SU-DHL-6 (cell line): ENCODE data around the gene TRAPPC5.

Experiments used
- H2AFZ ChIP-seq: fragments of 200-600 bp; sonication (generic); 2 replicates; pipeline ENCODE4 v1.6.1; 2014; ENCODE audit warnings: low read depth, mild to moderate bottlenecking, moderate library complexity, mixed read lengths, antibody characterized with exemption, low read length; ENCODE audit not compliant: severe bottlenecking
- H3F3A ChIP-seq: fragments of 200-600 bp; shearing (Covaris generic); 2 replicates; pipeline ENCODE4 v1.6.0; 2016; ENCODE audit warnings: antibody characterized with exemption, mild to moderate bottlenecking; ENCODE audit not compliant: insufficient read depth
- H3K27ac ChIP-seq: fragments of 200-600 bp; sonication (generic); 2 replicates; pipeline ENCODE4 v1.5.1; 2016; ENCODE audit warnings: low read depth, mild to moderate bottlenecking, low read length, moderate library complexity, mixed read lengths
- H3K27me3 ChIP-seq: fragments of 200-600 bp; sonication (generic), shearing (Covaris generic); 2 replicates; pipeline ENCODE4 v1.6.0; 2014; ENCODE audit warnings: mild to moderate bottlenecking, low read length
- H3K36me3 ChIP-seq: fragments of 200-600 bp; sonication (generic); 2 replicates; pipeline ENCODE4 v1.6.1; 2014; ENCODE audit warnings: mild to moderate bottlenecking, low read length, mixed read lengths
- H3K4me2 ChIP-seq: fragments of 300-600, 200-600 bp; shearing (Covaris generic), sonication (generic); 2 replicates; pipeline ENCODE4 v1.6.0; 2014; ENCODE audit warnings: low read length, low read depth, mild to moderate bottlenecking; ENCODE audit not compliant: poor library complexity, severe bottlenecking
- H3K4me3 ChIP-seq: fragments of 200-600 bp; sonication (generic); 2 replicates; pipeline ENCODE4 v1.5.1; 2014; ENCODE audit warnings: antibody characterized with exemption, low read length, mild to moderate bottlenecking, mixed read lengths; ENCODE audit not compliant: insufficient read depth, poor library complexity, severe bottlenecking
- H3K79me2 ChIP-seq: fragments of 200-600 bp; sonication (generic); 2 replicates; pipeline ENCODE4 v1.6.1; 2014; ENCODE audit warnings: mild to moderate bottlenecking, low read length, moderate library complexity; ENCODE audit not compliant: insufficient read depth
- H3K9ac ChIP-seq: fragments of 200-600 bp; sonication (generic); 2 replicates; pipeline ENCODE4 v1.7.0; 2014; ENCODE audit warnings: mild to moderate bottlenecking, low read length
- H3K9me2 ChIP-seq: fragments of 200-600 bp; sonication (generic); replicated peaks from 2 replicates; pipeline ENCODE4 v1.6.1; 2014; ENCODE audit warnings: low read length; ENCODE audit not compliant: insufficient read depth
- H3K9me3 ChIP-seq: fragments of 200-600 bp; sonication (generic); 2 replicates; pipeline ENCODE4 v1.6.1; 2014; ENCODE audit warnings: low read length, mixed read lengths; ENCODE audit not compliant: insufficient read depth
- H4K20me1 ChIP-seq: fragments of 200-600 bp; sonication (generic); 2 replicates; pipeline ENCODE4 v1.6.1; 2014; ENCODE audit warnings: low read depth, mild to moderate bottlenecking, antibody characterized with exemption, low read length, moderate library complexity, mixed read lengths
- CTCF ChIP-seq: fragments of 200-600 bp; sonication (generic); IDR thresholded peaks from one replicate; pipeline ENCODE4 v1.5.1; 2017; ENCODE audit warnings: antibody characterized with exemption, mild to moderate bottlenecking, low read length, moderate library complexity; ENCODE audit not compliant: insufficient read depth, poor library complexity, severe bottlenecking
- EZH2phosphoT487 ChIP-seq: fragments of 200-600 bp; sonication (generic), shearing (Covaris generic); conservative IDR thresholded peaks from 2 replicates; pipeline ENCODE4 v1.6.1; 2018; ENCODE audit warnings: mild to moderate bottlenecking, antibody characterized with exemption, low read length, moderate library complexity, mixed read lengths

The TRAPPC5 gene

GRCh38 chr19:7658219-7658686 lies 22.4 kb upstream of the TRAPPC5 start:
- Histone ChIP-seq H3K27ac (no peak overlapping the region), H3K27me3 (no peaks in the 10 kb centered on the region), H3K4me2 (peak overlapping the region; percentile 10), H2AFZ (peak overlapping the region; percentile 7), H3F3A (no peaks in the 10 kb centered on the region), H3K36me3 (no peaks in the 10 kb centered on the region), H3K9ac (0 out of 2 replicates have a peak overlapping the region, but pooled peaks have one; percentile 9), H3K9me3 (no peaks in the 10 kb centered on the region), H3K9me2 (no peaks in the 10 kb centered on the region), H4K20me1 (no peaks in the 10 kb centered on the region), H3K79me2 (no peaks in the 10 kb centered on the region), H3K4me3 (no peak overlapping the region)
- TF ChIP-seq CTCF (no peak), EZH2phosphoT487 (no peak)

- Histone ChIP-seq H3K4me3 (no peak overlapping the region), H3K4me2 (no peak overlapping the region), H3K27me3 (no peaks in the 10 kb centered on the region), H3F3A (no peaks in the 10 kb centered on the region), H3K27ac (no peak overlapping the region), H3K36me3 (no peaks in the 10 kb centered on the region), H3K9me2 (no peaks in the 10 kb centered on the region), H4K20me1 (no peaks in the 10 kb centered on the region), H3K9me3 (no peaks in the 10 kb centered on the region), H3K79me2 (no peaks in the 10 kb centered on the region), H3K9ac (no peak overlapping the region), H2AFZ (no peak overlapping the region)
- TF ChIP-seq EZH2phosphoT487 (no peak), CTCF (no peak)
Observed at GRCh38 chr19:7661744-7662538, 18.7 kb upstream of the TRAPPC5 start.

- Histone ChIP-seq H3K4me2 (no peak overlapping the region), H4K20me1 (no peaks in the 10 kb centered on the region), H3K9ac (no peak overlapping the region), H3F3A (no peaks in the 10 kb centered on the region), H3K79me2 (no peaks in the 10 kb centered on the region), H2AFZ (no peak overlapping the region), H3K4me3 (no peak overlapping the region), H3K27ac (no peak overlapping the region), H3K9me3 (no peaks in the 10 kb centered on the region), H3K9me2 (no peaks in the 10 kb centered on the region), H3K27me3 (no peaks in the 10 kb centered on the region), H3K36me3 (no peaks in the 10 kb centered on the region)
- TF ChIP-seq EZH2phosphoT487 (no peak), CTCF (no peak)
Observed at GRCh38 chr19:7662657-7663056, 18.0 kb upstream of the TRAPPC5 start.
